ENCODE data around the gene BICC1.

Gene BICC1

GRCh38 chr10:58516119-58516518 lies 3.4 kb downstream of the BICC1 start:
- DNase-seq (ENCODE audit: low read depth) = no peak
- no peak overlapping the region for H3K4me3 ChIP-seq (ENCODE audit: low read depth, low read length)
- no peak for TF ChIP-seq CTCF (IDR thresholded peaks at IDR 0.05; ENCODE audit: insufficient read depth, low read depth, low read length, missing control alignments)

GRCh38 chr10:58516671-58517070 lies 4.0 kb downstream of the BICC1 start:
- no peak for DNase-seq (ENCODE audit: low read depth)
- no peak for TF ChIP-seq CTCF (IDR thresholded peaks at IDR 0.05; ENCODE audit: insufficient read depth, low read depth, low read length, missing control alignments)
- H3K4me3 ChIP-seq (ENCODE audit: low read depth, low read length) = no peak overlapping the region

- no peak for DNase-seq (ENCODE audit: low read depth)
- H3K4me3 ChIP-seq (ENCODE audit: low read depth, low read length) = no peak overlapping the region
- no peak for TF ChIP-seq CTCF (IDR thresholded peaks at IDR 0.05; ENCODE audit: insufficient read depth, low read depth, low read length, missing control alignments)
Observed at GRCh38 chr10:58517081-58517480, 4.4 kb downstream of the BICC1 start.

- H3K4me3 ChIP-seq (ENCODE audit: low read depth, low read length) = no peak overlapping the region
- no peak for DNase-seq (ENCODE audit: low read depth)
- TF ChIP-seq CTCF (IDR thresholded peaks at IDR 0.05; ENCODE audit: insufficient read depth, low read depth, low read length, missing control alignments) = no peak
Observed at GRCh38 chr10:58517491-58518355, 5.1 kb downstream of the BICC1 start.

- DNase-seq (ENCODE audit: low read depth) = no peak
- TF ChIP-seq CTCF (IDR thresholded peaks at IDR 0.05; ENCODE audit: insufficient read depth, low read depth, low read length, missing control alignments) = no peak
- H3K4me3 ChIP-seq (ENCODE audit: low read depth, low read length) = no peak overlapping the region
Observed at GRCh38 chr10:58518775-58519174, 6.1 kb downstream of the BICC1 start.

- DNase-seq (ENCODE audit: low read depth) = no peak
- H3K4me3 ChIP-seq (ENCODE audit: low read depth, low read length) = no peak overlapping the region
- no peak for TF ChIP-seq CTCF (IDR thresholded peaks at IDR 0.05; ENCODE audit: insufficient read depth, low read depth, low read length, missing control alignments)
Observed at GRCh38 chr10:58529077-58529728, 16.5 kb downstream of the BICC1 start.
